ENCODE results near the gene SEC14L1.

DNA sequence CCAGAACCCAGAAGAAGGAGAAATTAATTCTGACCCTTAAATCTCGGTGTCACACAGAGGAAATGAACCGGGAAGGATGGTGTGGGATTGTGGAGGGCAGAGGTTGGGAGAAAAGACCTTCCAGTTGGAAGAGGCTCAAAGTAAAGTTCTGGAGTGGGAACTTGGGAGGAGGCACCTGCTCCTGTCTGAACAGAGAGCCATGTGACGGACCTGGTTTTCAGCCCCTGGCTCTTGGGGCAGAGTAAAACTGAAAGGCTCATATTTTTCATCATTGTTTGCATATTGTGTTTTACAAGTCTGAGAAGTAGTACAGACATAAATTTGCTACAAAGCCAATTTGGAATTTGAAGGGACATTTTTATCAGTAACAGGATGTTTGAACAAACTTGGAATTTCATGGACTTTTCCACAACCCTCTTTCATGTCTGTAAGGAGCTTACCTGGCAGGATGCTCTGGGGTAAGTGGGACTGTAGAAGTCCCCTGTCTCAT lies 24.4 kb upstream of the SEC14L1 start:
- TF ChIP-seq, protein P1, sequence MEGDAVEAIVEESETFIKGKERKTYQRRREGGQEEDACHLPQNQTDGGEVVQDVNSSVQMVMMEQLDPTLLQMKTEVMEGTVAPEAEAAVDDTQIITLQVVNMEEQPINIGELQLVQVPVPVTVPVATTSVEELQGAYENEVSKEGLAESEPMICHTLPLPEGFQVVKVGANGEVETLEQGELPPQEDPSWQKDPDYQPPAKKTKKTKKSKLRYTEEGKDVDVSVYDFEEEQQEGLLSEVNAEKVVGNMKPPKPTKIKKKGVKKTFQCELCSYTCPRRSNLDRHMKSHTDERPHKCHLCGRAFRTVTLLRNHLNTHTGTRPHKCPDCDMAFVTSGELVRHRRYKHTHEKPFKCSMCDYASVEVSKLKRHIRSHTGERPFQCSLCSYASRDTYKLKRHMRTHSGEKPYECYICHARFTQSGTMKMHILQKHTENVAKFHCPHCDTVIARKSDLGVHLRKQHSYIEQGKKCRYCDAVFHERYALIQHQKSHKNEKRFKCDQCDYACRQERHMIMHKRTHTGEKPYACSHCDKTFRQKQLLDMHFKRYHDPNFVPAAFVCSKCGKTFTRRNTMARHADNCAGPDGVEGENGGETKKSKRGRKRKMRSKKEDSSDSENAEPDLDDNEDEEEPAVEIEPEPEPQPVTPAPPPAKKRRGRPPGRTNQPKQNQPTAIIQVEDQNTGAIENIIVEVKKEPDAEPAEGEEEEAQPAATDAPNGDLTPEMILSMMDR (IDR thresholded peaks at IDR 0.05) = no peak
- TF ChIP-seq POLR2A (IDR thresholded peaks at IDR 0.05) = peak in 1 of 2 donors; percentile 7
